Activated CD4-positive, alpha-beta T cell treated with anti-CD3 and anti-CD28 coated beads, Interleukin-2, amount 50 U/mL, for 24 hours (primary cell): ENCODE results near the gene DSC3.

Source experiments
- DNase-seq, 2 donors: peaks; one replicate each; pipeline ENCODE4 v3.0.0-alpha.2; 2020; ENCODE audit warnings: low read depth in 1 of 2, low spot score in 1 of 2

Gene DSC3

GRCh38 chr18:31042406-31043181, at the start of gene DSC3:
Gene DSC3, minus strand, starts transcription at chr18:31042742. Its CDS starts 82 bp downstream, at chr18:31042660.
- no peak for DNase-seq

GRCh38 chr18:31091350-31091749, 48.8 kb upstream of the DSC3 start:
- DNase-seq = no peak

- no peak for DNase-seq
Measured at GRCh38 chr18:31088532-31088931, 46.0 kb upstream of the DSC3 start.

- no peak for DNase-seq
Measured at GRCh38 chr18:31079973-31080372, 37.4 kb upstream of the DSC3 start.

DNA sequence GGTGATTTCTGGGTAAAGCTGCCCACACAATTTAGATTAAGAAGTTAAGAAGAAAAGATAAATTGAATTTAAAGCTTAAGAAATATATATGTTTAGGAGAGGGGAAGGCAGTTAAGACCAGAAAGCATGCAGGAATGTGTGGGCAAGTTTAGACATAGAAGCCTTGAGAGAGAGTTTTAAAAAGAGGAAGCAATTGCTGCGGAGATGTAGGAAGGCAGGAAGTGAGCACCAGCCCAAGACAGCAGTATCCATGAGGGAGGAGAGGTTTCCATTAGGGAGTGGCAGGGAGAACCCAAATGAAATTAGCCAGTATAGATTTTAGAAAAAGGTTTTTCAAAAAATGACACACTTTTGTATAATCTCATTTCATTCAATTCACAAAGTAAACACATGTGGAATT, 35.3 kb upstream of the DSC3 start:
- DNase-seq = no peak

GRCh38 chr18:31072175-31072574, 29.6 kb upstream of the DSC3 start:
- DNase-seq = no peak

DNA sequence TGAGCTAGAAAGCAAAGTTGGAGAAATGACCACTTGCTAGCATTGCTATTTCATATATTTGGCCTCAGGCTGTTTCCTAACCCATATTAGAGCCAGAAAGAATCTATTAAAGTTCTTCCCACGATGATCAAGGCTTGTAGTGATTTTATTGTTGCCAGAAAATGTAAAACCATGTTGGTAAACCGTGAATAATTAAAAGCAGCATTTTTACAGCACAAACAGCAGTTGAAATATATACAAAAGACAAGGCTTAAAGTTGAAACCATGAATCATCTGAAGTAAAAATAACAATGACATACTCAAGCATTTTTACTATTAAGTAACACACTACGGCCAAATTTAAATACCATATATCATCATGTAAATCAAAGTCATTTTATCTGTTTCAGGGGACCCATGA, 27.7 kb upstream of the DSC3 start:
- DNase-seq = no peak

GRCh38 chr18:31066266-31066665, 23.7 kb upstream of the DSC3 start:
- DNase-seq = no peak

GRCh38 chr18:31065036-31065773, 22.7 kb upstream of the DSC3 start:
- DNase-seq = no peak

- DNase-seq = no peak
Measured at GRCh38 chr18:31064130-31064529, 21.6 kb upstream of the DSC3 start.

DNA sequence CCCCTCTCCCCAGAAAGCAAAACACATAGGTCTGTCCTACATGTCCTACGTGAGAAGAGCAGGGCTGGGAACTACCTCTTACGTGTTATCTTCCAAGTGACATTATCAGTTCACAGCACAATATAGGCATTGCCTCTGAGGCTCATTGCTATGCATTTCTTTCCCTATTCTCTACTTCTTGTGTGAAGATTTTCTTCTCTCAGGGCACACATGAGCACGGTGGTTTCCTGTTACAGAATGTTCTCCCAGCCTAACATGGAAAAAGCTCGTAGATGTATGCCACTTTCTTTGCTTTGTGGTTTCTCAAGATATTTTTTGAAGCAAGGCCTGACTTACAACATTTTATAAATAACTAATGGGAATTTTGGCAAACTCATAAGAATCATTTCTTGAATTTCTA, 19.4 kb upstream of the DSC3 start:
- DNase-seq = no peak

GRCh38 chr18:31058897-31059296, 16.4 kb upstream of the DSC3 start:
- no peak for DNase-seq

GRCh38 chr18:31057917-31058316, 15.4 kb upstream of the DSC3 start:
- DNase-seq = no peak

- DNase-seq = no peak
Measured at GRCh38 chr18:31057051-31057450, 14.5 kb upstream of the DSC3 start.

DNA sequence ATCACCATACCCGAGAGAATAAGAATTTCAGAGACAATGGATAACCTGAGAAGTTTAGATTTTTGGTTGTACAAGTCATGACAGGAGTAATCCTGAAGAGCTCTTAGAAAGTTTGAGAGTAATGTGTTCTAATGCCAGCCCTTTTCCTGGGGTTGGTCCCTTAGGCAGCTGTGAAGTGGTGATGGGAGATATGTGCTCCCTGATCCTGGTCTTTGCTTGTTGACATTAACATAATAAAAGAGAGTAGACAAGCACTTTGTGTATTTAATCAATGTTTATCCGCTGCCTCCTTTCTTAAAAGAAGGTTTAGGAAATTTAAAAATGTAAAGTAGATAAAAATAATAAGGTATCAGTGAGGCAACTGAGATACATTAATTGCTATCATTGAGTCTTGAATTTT, 13.8 kb upstream of the DSC3 start:
- DNase-seq = no peak

DNA sequence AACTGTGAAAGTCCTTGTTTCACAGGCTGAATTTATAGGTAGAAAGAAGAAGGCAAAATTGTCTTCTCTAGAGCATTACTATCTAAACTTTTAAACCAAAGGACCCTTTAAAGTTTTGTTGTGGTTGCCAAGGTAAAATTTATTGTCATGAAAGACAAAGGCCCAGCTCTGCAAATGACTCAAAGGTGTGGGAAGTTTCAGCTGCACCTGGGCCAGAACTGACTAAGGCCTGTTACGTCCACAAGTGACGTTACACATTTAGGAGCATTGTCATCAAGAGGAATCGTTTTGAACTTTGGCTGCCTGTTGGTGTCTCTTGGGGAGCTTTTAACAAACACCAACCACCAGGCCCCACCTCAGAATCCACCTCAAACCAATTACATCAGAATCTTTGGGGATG, 8.1 kb upstream of the DSC3 start:
- no peak for DNase-seq

DNA sequence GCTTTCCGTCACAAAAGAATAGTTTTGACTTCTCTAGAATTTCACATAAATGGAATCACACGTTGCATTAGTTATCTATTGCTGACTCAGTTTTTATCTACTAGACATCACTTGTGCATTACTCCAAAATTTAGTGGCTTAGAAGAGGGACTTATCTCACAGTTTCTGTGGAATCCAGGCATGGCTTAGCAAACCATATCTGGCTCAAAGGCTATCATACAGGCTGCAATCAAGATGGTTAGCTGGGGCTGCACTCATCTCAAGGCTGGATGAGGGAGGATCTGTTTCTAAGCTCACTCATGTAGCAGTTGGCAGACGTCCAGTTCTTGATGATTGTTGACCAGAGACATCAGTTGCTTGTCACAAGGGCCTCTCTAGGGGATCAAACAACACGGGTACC, 6.6 kb upstream of the DSC3 start:
- DNase-seq = no peak

DNA sequence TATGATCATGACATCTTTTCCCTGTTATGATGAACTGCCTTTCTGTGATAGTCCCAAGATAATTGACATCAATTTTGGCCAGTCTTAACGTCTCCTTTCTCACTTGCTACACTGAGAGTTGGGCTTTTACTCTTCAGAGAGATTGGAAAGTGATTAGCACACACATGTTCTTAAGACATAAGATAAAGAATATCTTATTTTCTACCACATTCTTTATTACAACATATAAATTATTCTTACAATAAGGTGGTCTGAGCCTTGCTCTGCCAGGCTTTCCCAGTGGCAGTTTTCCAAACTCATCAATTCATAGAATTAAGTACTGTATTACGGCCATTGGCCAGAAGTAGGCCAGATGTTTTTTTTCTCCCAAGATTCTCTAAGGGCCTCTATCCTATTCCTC, 5.7 kb upstream of the DSC3 start:
- no peak for DNase-seq

GRCh38 chr18:31046916-31047315, 4.4 kb upstream of the DSC3 start:
- DNase-seq = no peak

DNA sequence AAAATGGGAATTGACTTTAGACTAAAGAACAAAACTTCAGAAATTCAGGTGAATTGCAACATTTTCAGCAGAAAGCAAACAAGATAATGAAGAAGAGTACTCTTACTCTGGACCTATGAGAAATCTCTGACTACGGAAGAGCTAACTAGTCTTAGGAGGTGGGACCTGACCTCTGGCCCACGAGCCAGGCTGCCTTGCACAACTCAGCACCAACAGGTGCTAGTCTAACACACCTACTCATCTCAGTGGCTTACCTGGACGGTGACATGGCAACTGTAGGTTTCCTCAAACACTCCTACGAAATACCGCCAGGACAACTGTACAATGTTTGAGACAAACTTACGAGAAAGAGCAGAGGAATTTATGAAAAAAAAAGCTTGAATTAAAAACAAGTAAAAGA, 3.1 kb upstream of the DSC3 start:
- no peak for DNase-seq

GRCh38 chr18:31044926-31045325, 2.4 kb upstream of the DSC3 start:
- DNase-seq = no peak

GRCh38 chr18:31043709-31044108, 1.2 kb upstream of the DSC3 start:
- DNase-seq = no peak

GRCh38 chr18:31042084-31042405, 497 bp downstream of the DSC3 start:
- DNase-seq = no peak
